LNCaP clone FGC (cell line): ENCODE data around the gene GNAT2.

Source experiments
- DNase-seq: peaks from one replicate; pipeline ENCODE4 v3.0.0-alpha.2; 2011; ENCODE audit warnings: low read depth
- H3K4me3 ChIP-seq: 2 replicates; pipeline ENCODE4 v1.5.1; 2011; ENCODE audit warnings: mild to moderate bottlenecking, low read depth, low read length, control low read depth
- TF ChIP-seq, protein P1 (sequence below): IDR thresholded peaks from 2 replicates; pipeline ENCODE4 v1.5.1; 2012; ENCODE audit warnings: mild to moderate bottlenecking; ENCODE audit not compliant: control insufficient read depth, insufficient read depth; ENCODE audit errors: extremely low read depth

The GNAT2 gene

DNA sequence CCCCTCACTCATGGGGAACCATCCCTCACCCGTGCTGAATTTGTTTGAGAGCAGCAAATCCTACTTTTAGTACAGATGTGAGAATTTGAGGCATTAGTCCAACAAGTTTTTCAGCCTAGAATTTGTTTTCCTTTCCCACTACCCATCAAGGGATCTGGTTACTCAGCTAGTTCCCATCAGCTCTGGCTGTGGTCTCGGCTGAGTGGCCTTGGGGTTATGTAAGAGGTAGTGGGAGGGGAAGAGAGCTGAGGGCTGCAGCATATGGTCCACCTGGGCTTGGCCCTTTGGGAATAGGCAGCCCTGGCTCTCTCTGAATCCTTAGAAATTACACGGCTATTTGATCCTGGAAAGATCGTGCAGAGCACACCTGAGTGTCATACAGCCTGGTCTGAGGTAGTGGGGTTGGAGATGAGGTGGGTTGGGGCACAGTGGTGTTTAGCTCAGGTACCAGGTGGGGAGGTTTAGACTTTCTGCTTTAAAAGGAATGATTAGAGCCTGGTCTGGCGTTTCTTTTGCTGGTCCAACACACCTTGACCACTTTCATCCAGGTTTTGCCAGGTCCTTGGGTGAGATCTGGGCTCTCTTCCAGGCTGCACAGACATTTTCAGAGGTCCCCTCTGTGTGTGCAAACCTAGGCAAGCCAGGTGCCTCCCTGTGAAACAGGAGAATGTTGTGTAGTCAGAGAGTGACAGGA lies 40.7 kb upstream of the GNAT2 start:
- no peak overlapping the region for H3K4me3 ChIP-seq
- TF ChIP-seq, protein P1, sequence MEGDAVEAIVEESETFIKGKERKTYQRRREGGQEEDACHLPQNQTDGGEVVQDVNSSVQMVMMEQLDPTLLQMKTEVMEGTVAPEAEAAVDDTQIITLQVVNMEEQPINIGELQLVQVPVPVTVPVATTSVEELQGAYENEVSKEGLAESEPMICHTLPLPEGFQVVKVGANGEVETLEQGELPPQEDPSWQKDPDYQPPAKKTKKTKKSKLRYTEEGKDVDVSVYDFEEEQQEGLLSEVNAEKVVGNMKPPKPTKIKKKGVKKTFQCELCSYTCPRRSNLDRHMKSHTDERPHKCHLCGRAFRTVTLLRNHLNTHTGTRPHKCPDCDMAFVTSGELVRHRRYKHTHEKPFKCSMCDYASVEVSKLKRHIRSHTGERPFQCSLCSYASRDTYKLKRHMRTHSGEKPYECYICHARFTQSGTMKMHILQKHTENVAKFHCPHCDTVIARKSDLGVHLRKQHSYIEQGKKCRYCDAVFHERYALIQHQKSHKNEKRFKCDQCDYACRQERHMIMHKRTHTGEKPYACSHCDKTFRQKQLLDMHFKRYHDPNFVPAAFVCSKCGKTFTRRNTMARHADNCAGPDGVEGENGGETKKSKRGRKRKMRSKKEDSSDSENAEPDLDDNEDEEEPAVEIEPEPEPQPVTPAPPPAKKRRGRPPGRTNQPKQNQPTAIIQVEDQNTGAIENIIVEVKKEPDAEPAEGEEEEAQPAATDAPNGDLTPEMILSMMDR: no peak
- DNase-seq: no peak

DNA sequence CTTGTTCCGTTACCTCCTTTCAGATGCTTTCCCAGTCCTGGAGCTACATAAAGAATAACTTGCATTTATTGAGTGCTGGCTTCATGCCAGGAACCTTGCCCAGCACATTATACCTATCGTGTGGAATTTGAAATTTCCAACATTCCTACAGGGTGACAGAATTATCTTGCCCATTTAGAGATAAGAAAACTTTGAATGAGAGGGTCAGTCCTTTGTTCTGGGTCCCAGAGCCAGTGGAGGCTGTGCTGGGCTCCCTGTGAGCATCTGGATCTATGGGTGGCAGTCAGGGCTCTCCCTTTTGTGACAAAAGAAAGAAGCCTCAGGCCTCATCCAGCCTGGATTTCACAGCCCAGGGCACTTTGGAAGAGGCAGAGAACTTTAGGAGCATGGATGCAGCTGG lies 39.7 kb upstream of the GNAT2 start:
- H3K4me3 ChIP-seq: no peak overlapping the region
- TF ChIP-seq, protein P1: no peak
- no peak for DNase-seq

DNA sequence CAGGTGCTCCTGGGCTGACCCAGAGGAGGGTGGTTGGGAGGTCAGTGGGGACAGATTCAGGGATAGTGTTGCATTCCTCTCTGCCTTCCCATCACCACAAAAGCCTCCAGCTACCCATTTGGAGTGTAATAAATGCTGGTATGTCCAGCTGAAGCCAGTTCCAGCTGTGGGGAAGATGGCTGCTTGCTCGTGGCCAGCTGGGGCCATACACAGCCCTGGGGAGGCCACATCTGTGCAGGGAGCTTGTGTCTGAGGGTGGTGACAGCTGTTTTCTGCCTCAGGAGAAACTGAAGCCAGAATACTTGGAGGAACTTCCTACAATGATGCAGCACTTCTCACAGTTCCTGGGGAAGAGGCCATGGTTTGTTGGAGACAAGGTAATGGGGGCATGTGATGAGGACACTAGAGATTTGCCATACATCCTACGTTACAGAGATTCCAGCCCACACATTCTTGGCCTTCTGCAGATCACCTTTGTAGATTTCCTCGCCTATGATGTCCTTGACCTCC lies 39.2 kb upstream of the GNAT2 start:
- DNase-seq: no peak
- TF ChIP-seq, protein P1: no peak
- H3K4me3 ChIP-seq: no peak overlapping the region

DNA sequence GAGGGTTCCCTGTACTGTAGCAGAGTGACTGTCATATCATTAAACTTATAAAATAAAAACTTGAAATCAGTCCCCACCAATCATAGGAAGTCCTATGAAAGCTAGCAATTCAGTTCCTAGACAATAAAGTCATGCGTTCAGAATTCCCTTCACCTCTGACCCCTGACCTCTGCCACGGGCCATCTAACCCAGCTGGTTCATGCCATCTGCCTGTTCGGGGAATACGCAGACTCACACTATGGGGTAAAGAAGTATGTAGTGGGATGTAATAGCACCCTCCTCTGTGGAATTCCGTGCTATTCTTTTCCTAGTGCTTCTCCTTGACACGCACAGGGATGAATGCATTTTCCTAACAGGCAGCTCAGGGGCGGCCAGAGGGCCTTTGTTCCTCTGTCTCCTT lies 38.6 kb upstream of the GNAT2 start:
- TF ChIP-seq, protein P1: no peak
- no peak for DNase-seq
- no peak overlapping the region for H3K4me3 ChIP-seq

DNA sequence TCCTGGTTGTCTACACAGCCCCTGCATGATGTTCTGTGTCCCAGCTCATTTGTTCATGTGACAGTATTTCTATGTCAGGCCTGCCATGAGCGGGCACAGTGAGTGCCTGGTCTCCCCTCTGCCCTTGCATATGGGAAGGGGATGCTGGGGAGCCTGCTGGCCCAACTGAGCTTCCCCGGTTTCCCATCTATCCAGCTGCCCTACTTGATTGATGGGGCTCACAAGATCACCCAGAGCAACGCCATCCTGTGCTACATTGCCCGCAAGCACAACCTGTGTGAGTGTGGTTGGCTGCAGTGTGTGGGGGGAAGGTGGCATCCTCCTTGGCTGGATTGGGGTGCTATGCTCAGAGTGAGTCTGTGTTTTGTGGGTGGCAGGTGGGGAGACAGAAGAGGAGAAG lies 38.0 kb upstream of the GNAT2 start:
- H3K4me3 ChIP-seq: no peak overlapping the region
- TF ChIP-seq, protein P1: no peak
- no peak for DNase-seq

DNA sequence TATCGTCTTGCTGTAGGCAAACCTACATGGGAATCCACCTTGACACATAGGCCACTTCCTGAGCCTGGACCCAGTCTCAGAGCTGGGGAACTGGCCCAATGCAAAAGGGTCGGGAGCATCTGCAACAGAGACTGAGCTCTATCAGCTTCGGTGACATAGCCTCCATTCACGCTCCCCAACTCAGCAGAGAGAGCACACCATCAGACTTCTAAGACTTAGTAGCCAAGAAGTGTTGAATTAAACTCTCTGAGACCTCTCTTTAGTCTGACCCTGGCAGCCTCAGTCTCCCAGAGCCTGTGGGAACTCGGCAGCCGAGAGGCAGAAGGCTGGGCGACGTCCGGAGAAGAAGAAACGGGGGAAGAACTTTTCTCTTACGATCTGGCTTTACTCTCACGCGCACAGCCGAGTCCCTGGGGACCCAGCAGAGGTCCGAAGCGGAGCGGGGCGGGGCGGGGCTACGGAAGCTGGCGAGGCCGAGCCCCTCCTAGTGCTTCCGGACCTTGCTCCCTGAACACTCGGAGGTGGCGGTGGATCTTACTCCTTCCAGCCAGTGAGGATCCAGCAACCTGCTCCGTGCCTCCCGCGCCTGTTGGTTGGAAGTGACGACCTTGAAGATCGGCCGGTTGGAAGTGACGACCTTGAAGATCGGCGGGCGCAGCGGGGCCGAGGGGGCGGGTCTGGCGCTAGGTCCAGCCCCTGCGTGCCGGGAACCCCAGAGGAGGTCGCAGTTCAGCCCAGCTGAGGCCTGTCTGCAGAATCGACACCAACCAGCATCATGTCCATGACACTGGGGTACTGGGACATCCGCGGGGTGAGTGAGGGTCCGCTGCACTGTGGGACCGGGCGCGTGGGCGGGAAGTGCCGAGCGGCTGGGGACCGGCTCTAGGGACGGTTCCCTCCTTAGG lies 36.5 kb upstream of the GNAT2 start, which contains the start of gene GSTM4:
Gene GSTM4, plus strand, starts transcription at position 485 of the 905 bp plus-strand sequence. Its CDS starts 291 bp downstream, at position 776.
- no peak for DNase-seq

More for the DNA sequence above, 36.5 kb upstream of the GNAT2 start, which contains the start of gene GSTM4:
- TF ChIP-seq, protein P1: no peak
- H3K4me3 ChIP-seq: peak within 1 kb of the TSS; percentile 14
